ENCODE measurements around the gene SMTNL2.

- TF ChIP-seq CTCF (IDR thresholded peaks at IDR 0.05) (no peak), POLR2A (IDR thresholded peaks at IDR 0.05) (no peak)
Observed at GRCh38 chr17:4609761-4610160, 25.4 kb downstream of the SMTNL2 start.
